Measurements from ENCODE around the gene SDF4.
A peak's percentile ranks its signal among the peaks of the same experiment; 100 is the strongest.

The SDF4 gene

GRCh38 chr1:1208713-1209433 is 22.9 kb downstream of the SDF4 start (continued):
- TF ChIP-seq ZNF398 (tag by site-specific recombination; IDR thresholded peaks at IDR 0.05) (0 out of 2 replicates have a peak, but pooled peaks have one; percentile 18), ZNF76 (tag by site-specific recombination; IDR thresholded peaks at IDR 0.05; ENCODE audit: borderline replicate concordance, low read depth) (no peak), ZNF10 (tag by site-specific recombination; IDR thresholded peaks at IDR 0.05) (0 out of 2 replicates have a peak, but pooled peaks have one; percentile 25), ZBTB48 (tag by site-specific recombination; IDR thresholded peaks at IDR 0.05) (no peak), ZNF707 (tag by site-specific recombination; IDR thresholded peaks at IDR 0.05) (no peak), ZFP69B (tag by site-specific recombination; IDR thresholded peaks at IDR 0.05) (peak; percentile 56; the same call in 1 of the 2 replicates), ZEB2 (tag by site-specific recombination; IDR thresholded peaks at IDR 0.05) (no peak), ZNF148 (tag by site-specific recombination; IDR thresholded peaks at IDR 0.05; ENCODE audit: borderline replicate concordance) (no peak), ZNF768 (tag by site-specific recombination; IDR thresholded peaks at IDR 0.05) (no peak), ZNF692 (tag by site-specific recombination; IDR thresholded peaks at IDR 0.05) (peak; percentile 28; the same call in 1 of the 2 replicates), EGR2 (tag by site-specific recombination; IDR thresholded peaks at IDR 0.05; ENCODE audit: low read depth) (peak; percentile 75), ZBTB10 (tag by site-specific recombination; IDR thresholded peaks at IDR 0.05) (no peak), ZNF548 (tag by site-specific recombination; IDR thresholded peaks at IDR 0.05) (no peak), HIC1 (tag by site-specific recombination; IDR thresholded peaks at IDR 0.05) (no peak), ZIC2 (tag by site-specific recombination; IDR thresholded peaks at IDR 0.05) (peak; percentile 83), GLIS1 (tag by site-specific recombination; IDR thresholded peaks at IDR 0.05) (peak; percentile 6; the same call in 1 of the 2 replicates), ZXDB (tag by site-specific recombination; IDR thresholded peaks at IDR 0.05) (no peak), ZNF16 (tag by site-specific recombination; IDR thresholded peaks at IDR 0.05; ENCODE audit: low read depth) (no peak), ZNF654 (tag by site-specific recombination; IDR thresholded peaks at IDR 0.05; ENCODE audit: low read depth) (no peak), ZNF292 (tag by site-specific recombination; IDR thresholded peaks at IDR 0.05; ENCODE audit: borderline replicate concordance, low read depth) (no peak), BCL11B (tag by site-specific recombination; IDR thresholded peaks at IDR 0.05; ENCODE audit: low read depth) (no peak), ZNF701 (tag by site-specific recombination; IDR thresholded peaks at IDR 0.05) (no peak), KLF8 (tag by site-specific recombination; IDR thresholded peaks at IDR 0.05) (no peak)
- TF ChIP-seq, protein P1, sequence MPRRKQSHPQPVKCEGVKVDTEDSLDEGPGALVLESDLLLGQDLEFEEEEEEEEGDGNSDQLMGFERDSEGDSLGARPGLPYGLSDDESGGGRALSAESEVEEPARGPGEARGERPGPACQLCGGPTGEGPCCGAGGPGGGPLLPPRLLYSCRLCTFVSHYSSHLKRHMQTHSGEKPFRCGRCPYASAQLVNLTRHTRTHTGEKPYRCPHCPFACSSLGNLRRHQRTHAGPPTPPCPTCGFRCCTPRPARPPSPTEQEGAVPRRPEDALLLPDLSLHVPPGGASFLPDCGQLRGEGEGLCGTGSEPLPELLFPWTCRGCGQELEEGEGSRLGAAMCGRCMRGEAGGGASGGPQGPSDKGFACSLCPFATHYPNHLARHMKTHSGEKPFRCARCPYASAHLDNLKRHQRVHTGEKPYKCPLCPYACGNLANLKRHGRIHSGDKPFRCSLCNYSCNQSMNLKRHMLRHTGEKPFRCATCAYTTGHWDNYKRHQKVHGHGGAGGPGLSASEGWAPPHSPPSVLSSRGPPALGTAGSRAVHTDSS (tag by site-specific recombination; IDR thresholded peaks at IDR 0.05) = no peak
